BJ (cell line): Measurements from ENCODE around the gene CACNA1C. TPM values are rescaled to one million over a fixed set of nuclear protein-coding genes. Genes with fewer than 3 reads are reported as not detected.

Experiments used
- CTCF ChIA-PET: fragments of 350-600 bp; formaldehyde crosslinking; extraction: SDS; loops from one replicate; lab custom pipeline; 2021; ENCODE audit warnings: antibody characterized with exemption, inconsistent platforms; lab: Yijun Ruan, JAX
- POLR2A ChIA-PET: fragments of 300-600 bp; sonication (Branson Sonifier 250); formaldehyde crosslinking; extraction: SDS; loops from one replicate; lab custom pipeline; 2021; ENCODE audit warnings: antibody characterized with exemption; lab: Charles Lee
- DNase-seq: peaks from one replicate; pipeline ENCODE4 v3.0.0-alpha.2; 2011; ENCODE audit warnings: low read depth
- H3K27me3 ChIP-seq: 2 replicates; pipeline ENCODE4 v1.6.0; 2011; ENCODE audit warnings: low read length; ENCODE audit not compliant: control insufficient read depth, insufficient read depth
- H3K36me3 ChIP-seq: 2 replicates; pipeline ENCODE4 v1.5.1; 2011; ENCODE audit warnings: low read length; ENCODE audit not compliant: control insufficient read depth, insufficient read depth
- H3K4me3 ChIP-seq: 2 replicates; pipeline ENCODE4 v1.5.1; 2011; ENCODE audit warnings: low read depth, mild to moderate bottlenecking, control low read depth, low read length
- CTCF ChIP-seq: IDR thresholded peaks from 2 replicates; pipeline ENCODE4 v1.5.1; 2011; ENCODE audit warnings: low read depth, mild to moderate bottlenecking, control low read depth, inconsistent platforms, low read length, moderate library complexity; ENCODE audit not compliant: insufficient read depth
- polyA plus RNA-seq: library from polyadenylated mRNA; depleted of rRNA; stranded (reverse); fragments of >200 nt; gene quantifications from 2 replicates; pipeline ENCODE4 v1.2.3, GENCODE V29; 2011

Gene CACNA1C
- polyA plus RNA-seq, 1 experiment: 14.7 TPM

- H3K27me3 ChIP-seq: no peaks in the 10 kb centered on the region
- TF ChIP-seq CTCF: no peak
- ChIA-PET POLR2A (no interaction called here), CTCF (interaction anchor here (0.9 to 3.6 kb wide), 2 partner anchors 9 to 27 kb away, joined by 3 to 36 read pairs; no protein-coding TSS in a partner anchor)
- no peaks in the 10 kb centered on the region for H3K36me3 ChIP-seq
- H3K4me3 ChIP-seq: no peak overlapping the region
- no peak for DNase-seq
Measured at GRCh38 chr12:2387103-2387834, 334.5 kb downstream of the CACNA1C start.

DNA sequence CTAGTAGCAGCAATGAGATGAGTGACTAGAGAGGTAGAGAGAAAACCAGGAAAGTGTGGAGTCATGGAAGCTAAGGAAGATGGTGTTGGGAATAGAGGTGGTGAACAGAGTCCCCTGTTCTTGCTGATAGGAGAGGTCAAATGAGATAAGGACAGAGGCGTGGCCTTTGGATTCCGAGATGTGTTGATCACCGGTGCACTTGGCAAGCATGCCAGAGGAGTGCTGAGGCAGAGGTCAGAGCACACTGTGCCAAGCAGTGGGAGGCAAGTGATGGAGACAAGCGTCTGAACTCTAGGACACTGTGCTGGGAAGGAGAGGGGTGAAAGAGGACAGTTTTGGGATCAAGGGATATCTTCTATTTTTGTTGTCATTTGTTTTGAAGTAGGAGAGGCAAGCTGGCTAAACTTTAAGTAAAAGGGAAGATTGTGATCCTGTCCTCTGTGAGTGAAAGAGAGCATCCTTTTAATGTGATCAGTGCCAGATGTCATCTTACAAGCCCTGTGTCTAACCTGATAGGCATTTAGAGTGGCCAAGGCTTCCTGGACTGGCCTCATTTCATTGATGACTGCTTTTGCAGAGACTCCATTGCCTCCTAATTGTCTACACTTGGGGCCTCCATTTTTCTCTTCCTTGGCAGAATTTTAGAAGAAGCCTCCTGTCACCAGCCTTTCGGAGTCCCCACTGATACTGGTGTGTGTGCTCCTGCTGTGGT, 336.4 kb downstream of the CACNA1C start:
- ChIA-PET CTCF (no interaction called here), POLR2A (no interaction called here)
- DNase-seq: no peak
- Histone ChIP-seq H3K27me3 (no peaks in the 10 kb centered on the region), H3K36me3 (no peaks in the 10 kb centered on the region), H3K4me3 (no peak overlapping the region)
- TF ChIP-seq CTCF: no peak

GRCh38 chr12:2390133-2390532, 337.3 kb downstream of the CACNA1C start:
- Histone ChIP-seq H3K27me3 (no peaks in the 10 kb centered on the region), H3K4me3 (no peak overlapping the region), H3K36me3 (no peaks in the 10 kb centered on the region)
- TF ChIP-seq CTCF: no peak
- CTCF ChIA-PET: no interaction called here
- DNase-seq: no peak
- POLR2A ChIA-PET: interaction anchor here (0.8 kb wide), 1 partner anchor 9 kb away, joined by 5 read pairs; no protein-coding TSS in a partner anchor

DNA sequence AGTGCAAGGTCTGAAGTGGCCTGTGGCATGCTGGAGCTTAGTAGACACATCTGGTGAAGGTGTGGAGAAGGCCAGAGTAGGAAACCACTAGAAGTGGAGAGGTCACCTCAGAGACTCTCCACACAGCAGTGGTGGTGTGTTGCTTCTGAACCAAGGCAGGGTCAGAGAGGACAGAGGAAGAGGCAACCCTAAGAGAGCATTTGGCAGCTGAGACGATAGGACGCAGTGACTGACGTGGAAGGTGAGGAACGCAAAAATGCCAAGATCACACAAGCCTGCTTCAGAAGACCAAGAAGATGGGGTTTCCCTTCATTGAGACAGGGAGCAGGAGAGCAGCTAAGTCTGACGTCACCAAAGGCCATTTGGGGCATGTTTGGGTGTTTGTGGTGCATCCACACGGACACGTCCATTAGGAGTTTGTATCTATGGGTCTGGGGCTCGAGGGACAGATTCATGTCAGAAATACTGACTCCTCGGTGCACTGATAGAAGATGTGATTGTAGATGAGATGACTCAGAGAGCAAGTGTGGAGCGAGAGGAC, 338.1 kb downstream of the CACNA1C start:
- Histone ChIP-seq H3K27me3 (no peaks in the 10 kb centered on the region), H3K4me3 (no peak overlapping the region), H3K36me3 (no peaks in the 10 kb centered on the region)
- DNase-seq: no peak
- POLR2A ChIA-PET: interaction anchor here (0.8 kb wide), 1 partner anchor 9 kb away, joined by 5 read pairs; no protein-coding TSS in a partner anchor
- CTCF ChIA-PET: no interaction called here
- TF ChIP-seq CTCF: no peak

DNA sequence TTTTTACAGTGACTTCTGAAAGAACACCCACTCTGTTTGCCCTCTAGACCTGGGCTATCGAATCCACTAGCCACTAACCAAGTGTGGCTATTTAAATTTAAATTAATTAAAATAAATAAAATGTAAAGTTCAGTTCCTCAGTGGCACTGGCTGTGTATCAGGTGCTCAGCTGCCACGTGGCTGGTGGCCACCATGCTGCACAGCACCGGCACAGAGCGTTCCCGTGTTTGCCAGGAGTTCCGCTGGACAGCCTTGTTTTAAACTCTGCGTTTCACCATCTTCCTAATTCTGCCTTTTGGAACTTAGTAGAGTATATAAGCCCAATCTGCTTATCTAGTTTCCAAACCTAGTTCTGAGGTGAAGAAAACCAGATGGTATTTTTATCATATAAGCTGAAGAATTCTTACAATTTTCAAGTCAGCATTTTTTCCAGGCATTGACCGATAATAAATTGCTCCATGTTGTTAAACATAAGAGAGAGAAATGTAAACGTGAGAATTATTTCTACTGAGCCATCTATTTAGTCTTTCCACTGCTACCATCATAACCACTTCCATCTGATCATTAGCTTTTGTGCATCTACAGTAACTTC, 339.0 kb downstream of the CACNA1C start:
- no peak for DNase-seq
- no peak for TF ChIP-seq CTCF
- Histone ChIP-seq H3K27me3 (no peaks in the 10 kb centered on the region), H3K4me3 (no peak overlapping the region), H3K36me3 (no peaks in the 10 kb centered on the region)
- ChIA-PET CTCF (interaction anchor here (1.0 to 2.0 kb wide), 3 partner anchors 9 to 334 kb away, joined by 3 to 6 read pairs (median 3); no protein-coding TSS in a partner anchor), POLR2A (no interaction called here)
